IPS DF 4.7 (cell line): ENCODE results near the gene IRF2BP1.
"Not testable (repeated sequence)": the region's sequence is repeated elsewhere in the genome, so short reads cannot be mapped to it uniquely, and the experiment has no call there.

Source experiments
- DNase-seq: peaks from one replicate; pipeline ENCODE4 v3.0.0-alpha.2; 2013; ENCODE audit warnings: low spot score; ENCODE audit errors: extremely low read depth

IRF2BP1 gene

GRCh38 chr19:45901912-45902650 lies 16.1 kb upstream of the IRF2BP1 start, which contains the start of gene MYPOP:
Gene MYPOP, minus strand, starts transcription at chr19:45902613. Its CDS starts 840 bp downstream, at chr19:45901773.
- DNase-seq: no peak

- no peak for DNase-seq
Measured at GRCh38 chr19:45901432-45901911, 15.5 kb upstream of the IRF2BP1 start.

GRCh38 chr19:45900738-45901431 lies 14.9 kb upstream of the IRF2BP1 start:
- DNase-seq: no peak

GRCh38 chr19:45899919-45900589 lies 14.1 kb upstream of the IRF2BP1 start:
- no peak for DNase-seq

GRCh38 chr19:45899253-45899652 lies 13.3 kb upstream of the IRF2BP1 start:
- no peak for DNase-seq

GRCh38 chr19:45897261-45897812 lies 11.4 kb upstream of the IRF2BP1 start:
- DNase-seq: no peak

GRCh38 chr19:45895983-45896599 lies 10.2 kb upstream of the IRF2BP1 start:
- not testable (repeated sequence) for DNase-seq

- no peak for DNase-seq
Measured at GRCh38 chr19:45895519-45895972, 9.6 kb upstream of the IRF2BP1 start.

GRCh38 chr19:45890877-45891276 lies 4.9 kb upstream of the IRF2BP1 start:
- no peak for DNase-seq

- no peak for DNase-seq
Measured at GRCh38 chr19:45889210-45889885, 3.4 kb upstream of the IRF2BP1 start.

- DNase-seq: no peak
Measured at GRCh38 chr19:45887200-45887710, 1.3 kb upstream of the IRF2BP1 start.

- DNase-seq: no peak
Measured at GRCh38 chr19:45886427-45887199, 672 bp upstream of the IRF2BP1 start.

GRCh38 chr19:45884682-45885555 lies 1.0 kb downstream of the IRF2BP1 start:
- DNase-seq: no peak

- DNase-seq: no peak
Measured at GRCh38 chr19:45883881-45884681, 1.9 kb downstream of the IRF2BP1 start.

GRCh38 chr19:45883586-45883880 lies 2.4 kb downstream of the IRF2BP1 start:
- DNase-seq: no peak

GRCh38 chr19:45882652-45883585 lies 3.0 kb downstream of the IRF2BP1 start:
- no peak for DNase-seq
